SU-DHL-6 (cell line): ENCODE measurements around the gene IQGAP1.

Source experiments
- EZH2phosphoT487 ChIP-seq: fragments of 200-600 bp; sonication (generic), shearing (Covaris generic); conservative IDR thresholded peaks from 2 replicates; pipeline ENCODE4 v1.6.1; 2018; ENCODE audit warnings: mild to moderate bottlenecking, antibody characterized with exemption, low read length, moderate library complexity, mixed read lengths
- TF ChIP-seq, protein P1 (sequence below): fragments of 200-600 bp; sonication (generic); IDR thresholded peaks from one replicate; pipeline ENCODE4 v1.5.1; 2017; ENCODE audit warnings: antibody characterized with exemption, mild to moderate bottlenecking, low read length, moderate library complexity; ENCODE audit not compliant: insufficient read depth, poor library complexity, severe bottlenecking

DNA sequence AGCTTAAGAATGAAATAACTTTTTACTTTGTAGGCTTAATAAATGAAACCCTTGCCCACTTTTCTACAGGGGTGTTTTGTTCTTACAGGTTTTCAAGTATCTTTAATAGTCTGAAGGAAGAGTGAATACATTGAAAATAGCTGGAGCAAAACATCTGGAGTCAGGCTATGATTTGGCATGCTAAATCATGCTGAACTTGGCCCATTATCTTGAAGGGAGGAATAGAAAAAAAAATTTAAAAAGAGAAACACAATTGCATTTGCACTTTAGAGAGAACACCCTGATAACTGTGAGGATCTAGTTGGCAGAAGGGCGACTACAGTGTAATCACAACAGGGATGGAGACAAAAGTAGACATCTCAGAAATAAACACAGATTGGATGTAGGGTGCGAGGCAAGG, 1.8 kb upstream of the IQGAP1 start:
- TF ChIP-seq, protein P1, sequence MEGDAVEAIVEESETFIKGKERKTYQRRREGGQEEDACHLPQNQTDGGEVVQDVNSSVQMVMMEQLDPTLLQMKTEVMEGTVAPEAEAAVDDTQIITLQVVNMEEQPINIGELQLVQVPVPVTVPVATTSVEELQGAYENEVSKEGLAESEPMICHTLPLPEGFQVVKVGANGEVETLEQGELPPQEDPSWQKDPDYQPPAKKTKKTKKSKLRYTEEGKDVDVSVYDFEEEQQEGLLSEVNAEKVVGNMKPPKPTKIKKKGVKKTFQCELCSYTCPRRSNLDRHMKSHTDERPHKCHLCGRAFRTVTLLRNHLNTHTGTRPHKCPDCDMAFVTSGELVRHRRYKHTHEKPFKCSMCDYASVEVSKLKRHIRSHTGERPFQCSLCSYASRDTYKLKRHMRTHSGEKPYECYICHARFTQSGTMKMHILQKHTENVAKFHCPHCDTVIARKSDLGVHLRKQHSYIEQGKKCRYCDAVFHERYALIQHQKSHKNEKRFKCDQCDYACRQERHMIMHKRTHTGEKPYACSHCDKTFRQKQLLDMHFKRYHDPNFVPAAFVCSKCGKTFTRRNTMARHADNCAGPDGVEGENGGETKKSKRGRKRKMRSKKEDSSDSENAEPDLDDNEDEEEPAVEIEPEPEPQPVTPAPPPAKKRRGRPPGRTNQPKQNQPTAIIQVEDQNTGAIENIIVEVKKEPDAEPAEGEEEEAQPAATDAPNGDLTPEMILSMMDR: no peak
- no peak for TF ChIP-seq EZH2phosphoT487
